ENCODE measurements around the gene TMEM109. TPM values are rescaled to one million over a fixed set of nuclear protein-coding genes. Genes with fewer than 3 reads are reported as not detected.

Gene TMEM109
- total RNA-seq, 1 donor from 2014 or later, result 64.5 TPM

DNA sequence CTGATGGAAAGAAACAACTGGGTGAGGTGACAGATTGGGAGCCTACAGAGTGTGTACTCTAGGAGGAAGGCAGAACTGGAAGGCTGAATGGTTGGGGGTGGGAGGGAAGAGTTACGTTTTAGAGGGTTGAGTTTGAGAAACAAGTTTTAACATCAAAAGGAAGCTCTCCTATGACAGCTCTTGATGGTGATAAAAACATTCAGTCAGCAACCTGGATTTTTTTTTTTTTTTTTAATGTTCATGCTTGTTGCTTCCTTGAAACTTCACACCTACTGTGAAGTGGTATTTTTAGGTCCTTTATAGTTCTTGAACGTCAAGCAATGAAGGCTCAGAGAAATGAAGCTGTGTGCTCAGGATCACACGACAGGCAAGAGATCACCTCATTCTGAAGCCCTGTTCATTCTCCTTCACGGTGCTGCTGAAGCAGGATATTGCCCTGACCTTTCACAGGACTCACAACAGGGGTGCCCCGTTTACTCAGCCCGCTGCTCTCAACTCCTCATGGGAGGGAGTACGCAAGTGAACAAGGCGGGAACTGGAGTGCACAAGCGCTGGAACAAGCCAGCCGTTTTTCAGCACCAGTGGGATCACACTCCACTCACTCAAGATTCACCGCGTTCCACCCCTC, 1.6 kb upstream of the TMEM109 start:
- H3K4me3 ChIP-seq (ENCODE audit: low read depth, low read length), result no peak overlapping the region
- TF ChIP-seq, protein P1, sequence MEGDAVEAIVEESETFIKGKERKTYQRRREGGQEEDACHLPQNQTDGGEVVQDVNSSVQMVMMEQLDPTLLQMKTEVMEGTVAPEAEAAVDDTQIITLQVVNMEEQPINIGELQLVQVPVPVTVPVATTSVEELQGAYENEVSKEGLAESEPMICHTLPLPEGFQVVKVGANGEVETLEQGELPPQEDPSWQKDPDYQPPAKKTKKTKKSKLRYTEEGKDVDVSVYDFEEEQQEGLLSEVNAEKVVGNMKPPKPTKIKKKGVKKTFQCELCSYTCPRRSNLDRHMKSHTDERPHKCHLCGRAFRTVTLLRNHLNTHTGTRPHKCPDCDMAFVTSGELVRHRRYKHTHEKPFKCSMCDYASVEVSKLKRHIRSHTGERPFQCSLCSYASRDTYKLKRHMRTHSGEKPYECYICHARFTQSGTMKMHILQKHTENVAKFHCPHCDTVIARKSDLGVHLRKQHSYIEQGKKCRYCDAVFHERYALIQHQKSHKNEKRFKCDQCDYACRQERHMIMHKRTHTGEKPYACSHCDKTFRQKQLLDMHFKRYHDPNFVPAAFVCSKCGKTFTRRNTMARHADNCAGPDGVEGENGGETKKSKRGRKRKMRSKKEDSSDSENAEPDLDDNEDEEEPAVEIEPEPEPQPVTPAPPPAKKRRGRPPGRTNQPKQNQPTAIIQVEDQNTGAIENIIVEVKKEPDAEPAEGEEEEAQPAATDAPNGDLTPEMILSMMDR (IDR thresholded peaks at IDR 0.05; ENCODE audit: insufficient read depth, low read length, poor library complexity, severe bottlenecking), result no peak
- peaks cover 2% of the 10 kb centered on the region for H3K27me3 ChIP-seq (ENCODE audit: control insufficient read depth, insufficient read depth, low read length)
- DNase-seq (ENCODE audit: low read depth), result no peak
- H3K36me3 ChIP-seq (ENCODE audit: control insufficient read depth, insufficient read depth, low read length), result no peaks in the 10 kb centered on the region

DNA sequence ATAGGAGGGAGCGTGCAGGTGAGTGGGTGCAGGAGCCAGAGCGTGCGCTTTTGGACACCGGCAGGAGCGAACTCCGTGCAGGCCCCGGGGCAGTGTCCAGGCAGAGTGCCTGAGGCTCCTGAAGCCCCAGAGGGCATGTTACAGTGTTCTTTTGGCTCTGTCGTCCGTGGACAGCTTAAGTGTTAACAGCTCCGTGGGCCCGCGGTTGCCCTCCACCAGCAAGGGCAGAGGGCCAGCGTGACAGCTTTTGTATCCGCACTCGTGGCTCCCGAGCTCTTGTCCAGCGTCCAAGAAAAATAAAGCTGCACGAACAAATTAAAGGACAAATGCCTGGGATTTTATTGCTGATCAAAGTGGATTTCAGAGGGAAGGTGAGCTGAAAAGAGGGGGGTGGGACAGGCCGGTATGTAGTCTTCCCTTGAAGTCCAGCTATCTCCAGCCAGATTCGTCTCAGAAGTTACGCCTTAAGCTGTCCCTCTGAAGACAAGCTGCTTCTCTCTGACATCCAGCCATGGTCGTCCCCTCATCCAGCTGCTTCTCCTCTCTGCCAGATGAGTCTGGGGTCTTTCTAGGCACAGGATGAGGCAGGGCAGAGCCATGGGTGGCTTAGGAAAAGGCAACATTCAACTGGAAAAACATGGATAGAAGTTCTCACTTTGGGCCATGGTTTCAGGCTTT, 968 bp upstream of the TMEM109 start:
- H3K27me3 ChIP-seq (ENCODE audit: control insufficient read depth, insufficient read depth, low read length), result peaks cover 2% of the 10 kb centered on the region
- DNase-seq (ENCODE audit: low read depth), result no peak
- no peak overlapping the region for H3K4me3 ChIP-seq (ENCODE audit: low read depth, low read length)
- H3K36me3 ChIP-seq (ENCODE audit: control insufficient read depth, insufficient read depth, low read length), result no peaks in the 10 kb centered on the region
- TF ChIP-seq, protein P1 (IDR thresholded peaks at IDR 0.05; ENCODE audit: insufficient read depth, low read length, poor library complexity, severe bottlenecking), result no peak

DNA sequence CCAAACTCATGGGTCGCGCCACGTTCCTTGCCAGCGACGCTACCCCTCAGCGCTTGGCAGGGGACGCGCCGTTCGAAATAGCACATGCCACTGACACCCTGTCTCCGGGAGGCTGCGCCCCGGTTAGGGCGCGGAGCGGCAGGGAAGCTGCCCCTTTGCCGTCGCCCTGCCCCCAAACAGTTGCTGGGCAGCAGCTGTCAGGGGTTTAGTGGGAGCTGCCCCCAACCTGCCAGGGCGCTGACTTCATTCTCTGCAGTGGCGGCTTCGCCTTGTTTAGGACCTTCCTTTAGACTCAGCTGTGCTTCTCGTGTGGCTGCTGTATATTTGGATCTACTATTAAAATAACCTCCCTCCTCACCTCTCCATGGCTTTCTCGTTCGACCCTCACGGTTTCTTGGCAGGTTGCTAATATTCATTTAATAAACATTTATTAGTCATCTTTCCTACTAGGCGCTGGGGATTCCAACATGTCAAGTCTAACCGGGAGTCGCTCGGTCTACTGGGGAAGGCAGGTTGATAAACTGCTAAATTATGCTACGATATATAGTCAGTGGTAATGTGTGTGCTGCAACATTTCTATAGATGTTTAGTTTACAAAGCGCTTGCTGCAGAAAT, 782 bp downstream of the TMEM109 start:
- DNase-seq (ENCODE audit: low read depth), result no peak
- Histone ChIP-seq H3K36me3 (ENCODE audit: control insufficient read depth, insufficient read depth, low read length) (no peaks in the 10 kb centered on the region), H3K4me3 (ENCODE audit: low read depth, low read length) (peak overlapping the region; percentile 82), H3K27me3 (ENCODE audit: control insufficient read depth, insufficient read depth, low read length) (peaks cover 2% of the 10 kb centered on the region)
- TF ChIP-seq, protein P1 (IDR thresholded peaks at IDR 0.05; ENCODE audit: insufficient read depth, low read length, poor library complexity, severe bottlenecking), result no peak

DNA sequence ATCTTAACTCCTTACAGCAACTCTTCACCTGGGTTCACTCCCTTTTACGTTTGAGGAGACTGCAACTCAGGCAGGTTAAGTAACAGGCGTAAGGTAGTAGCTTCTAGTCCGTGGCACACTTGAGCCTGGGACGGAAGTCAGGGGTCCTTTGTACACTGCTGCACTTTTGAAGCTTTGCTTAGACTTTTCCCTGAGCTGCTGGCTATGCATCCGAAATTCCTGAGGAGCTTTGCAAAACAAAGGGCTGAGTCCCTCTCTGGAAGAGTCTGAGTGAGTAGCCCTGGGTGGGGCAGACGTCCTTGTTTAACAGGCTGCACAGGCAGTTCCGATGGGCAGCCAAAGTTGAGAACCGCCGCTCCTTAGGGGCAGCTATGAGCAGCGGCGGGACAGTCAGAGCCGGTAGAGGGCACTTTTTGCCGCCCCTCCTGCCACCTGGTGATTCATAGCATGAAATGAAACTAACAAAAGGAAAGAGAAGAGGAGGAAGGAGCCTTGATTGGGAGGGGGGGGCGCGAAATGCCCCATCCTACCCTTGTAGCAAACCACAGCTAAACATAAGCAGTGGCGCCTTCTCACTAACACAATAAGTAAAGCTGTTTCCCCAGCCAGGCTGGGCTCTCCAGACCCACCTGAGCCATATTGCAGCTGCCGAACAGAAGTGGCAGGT, 1.4 kb downstream of the TMEM109 start:
- Histone ChIP-seq H3K27me3 (ENCODE audit: control insufficient read depth, insufficient read depth, low read length) (no peaks in the 10 kb centered on the region), H3K4me3 (ENCODE audit: low read depth, low read length) (peak overlapping the region; percentile 82), H3K36me3 (ENCODE audit: control insufficient read depth, insufficient read depth, low read length) (no peaks in the 10 kb centered on the region)
- DNase-seq (ENCODE audit: low read depth), result no peak
- TF ChIP-seq, protein P1 (IDR thresholded peaks at IDR 0.05; ENCODE audit: insufficient read depth, low read length, poor library complexity, severe bottlenecking), result peak; percentile 53

DNA sequence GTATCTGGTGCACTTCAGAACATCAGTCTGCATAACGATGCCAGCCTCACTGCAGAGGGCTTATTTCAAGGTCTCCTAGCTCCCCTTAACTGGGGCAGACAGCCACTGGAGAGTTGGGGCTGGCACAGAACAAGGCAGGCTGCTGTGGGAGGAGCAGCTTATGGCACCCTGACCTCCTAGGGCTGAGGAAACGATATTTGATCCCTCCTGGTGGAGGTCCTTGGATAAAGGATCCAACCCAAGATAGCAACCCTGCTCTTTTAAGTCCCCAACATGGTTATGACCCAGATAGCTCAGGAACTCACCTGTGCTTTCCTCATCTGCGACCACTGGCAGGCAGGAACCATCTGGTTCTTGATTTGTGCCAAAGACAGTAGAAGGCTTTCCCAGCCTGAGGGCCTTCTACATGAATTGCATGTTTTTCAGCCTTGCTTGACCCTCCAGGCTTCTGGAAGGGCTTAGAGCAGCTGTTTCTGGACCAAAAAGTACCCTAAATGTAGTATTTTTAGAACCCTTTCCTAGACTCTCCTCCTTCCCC, 2.8 kb downstream of the TMEM109 start:
- Histone ChIP-seq H3K36me3 (ENCODE audit: control insufficient read depth, insufficient read depth, low read length) (peaks cover 1% of the 10 kb centered on the region), H3K27me3 (ENCODE audit: control insufficient read depth, insufficient read depth, low read length) (no peaks in the 10 kb centered on the region), H3K4me3 (ENCODE audit: low read depth, low read length) (no peak overlapping the region)
- TF ChIP-seq, protein P1 (IDR thresholded peaks at IDR 0.05; ENCODE audit: insufficient read depth, low read length, poor library complexity, severe bottlenecking), result no peak
- DNase-seq (ENCODE audit: low read depth), result no peak
